SK-N-SH (cell line): ENCODE data around the gene ARHGAP21. TPM values are rescaled to one million over a fixed set of nuclear protein-coding genes. Genes with fewer than 3 reads are reported as not detected.

Experiments
- CTCF ChIA-PET: fragments of 300-600, 350-600 bp; formaldehyde crosslinking; extraction: SDS; loops from one replicate; lab custom pipeline; 2021; lab: Yijun Ruan, JAX
- POLR2A ChIA-PET: fragments of 350-600 bp; sonication (Branson Sonifier 250); formaldehyde crosslinking; extraction: SDS; loops from one replicate; lab custom pipeline; 2020; ENCODE audit warnings: antibody characterized with exemption, inconsistent platforms; lab: Yijun Ruan, JAX
- DNase-seq: peaks from one replicate; pipeline ENCODE4 v3.0.0; 2012
- H2AFZ ChIP-seq: fragments of 200-600 bp; sonication (generic); 2 replicates; pipeline ENCODE4 v1.8.1; 2016; ENCODE audit warnings: antibody characterized with exemption, mild to moderate bottlenecking, low read depth
- H3F3A ChIP-seq: fragments of 200-600 bp; sonication (generic); replicated peaks from 2 replicates; pipeline ENCODE3; 2016; ENCODE audit warnings: antibody characterized with exemption, mild to moderate bottlenecking; ENCODE audit not compliant: insufficient read depth
- H3K27ac ChIP-seq, 2 experiments: fragments of 200-500 bp in 1 of 2; fragments of 200-600 bp in 1 of 2; sonication (Bioruptor generic) in 1 of 2; sonication (generic), shearing (Covaris generic) in 1 of 2; 2 replicates each; pipeline versions ENCODE4 v1.5.1 to v1.6.1; 2014 to 2016; ENCODE audit warnings: low read depth in 2 of 2, inconsistent platforms in 1 of 2, low read length in 1 of 2, mild to moderate bottlenecking in 1 of 2, mixed read lengths in 1 of 2
- H3K27me3 ChIP-seq: fragments of 200-600 bp; sonication (generic), shearing (Covaris generic); 2 replicates; pipeline ENCODE4 v1.6.1; 2016; ENCODE audit warnings: mixed run types; ENCODE audit not compliant: insufficient read depth
- H3K36me3 ChIP-seq, 2 experiments: fragments of 200-500 bp in 1 of 2; fragments of 200-600 bp in 1 of 2; sonication (Bioruptor generic) in 1 of 2; sonication (generic) in 1 of 2; replicated peaks in 1 of 2; 2 replicates each; pipeline versions ENCODE3 to v1.5.1; 2014 to 2016; ENCODE audit warnings: low read length in 1 of 2, mild to moderate bottlenecking in 1 of 2; ENCODE audit not compliant: insufficient read depth in 2 of 2, control insufficient read depth in 1 of 2
- H3K4me1 ChIP-seq, 2 experiments: fragments of 200-500 bp in 1 of 2; fragments of 200-600 bp in 1 of 2; sonication (Bioruptor generic) in 1 of 2; sonication (generic), shearing (Covaris generic) in 1 of 2; 2 replicates each; pipeline versions ENCODE4 v1.5.1 to v1.6.1; 2014 to 2016; ENCODE audit warnings: low read depth in 1 of 2, low read length in 1 of 2, mixed run types in 1 of 2; ENCODE audit not compliant: insufficient read depth in 2 of 2, control insufficient read depth in 1 of 2
- H3K4me2 ChIP-seq: fragments of 200-600 bp; sonication (generic), shearing (Covaris generic); 2 replicates; pipeline ENCODE4 v1.6.1; 2017; ENCODE audit warnings: mixed run types
- H3K4me3 ChIP-seq, 2 experiments: fragments of 200-500 bp in 1 of 2; fragments of 200-600 bp in 1 of 2; sonication (Bioruptor generic) in 1 of 2; sonication (generic), shearing (Covaris generic) in 1 of 2; 2 replicates each; pipeline versions ENCODE4 v1.5.1 to v1.8.1; 2014 to 2016; ENCODE audit warnings: low read depth in 2 of 2, inconsistent platforms in 1 of 2, low read length in 1 of 2, mild to moderate bottlenecking in 1 of 2, mixed read lengths in 1 of 2, moderate library complexity in 1 of 2
- H3K79me2 ChIP-seq: fragments of 200-600 bp; sonication (generic); 2 replicates; pipeline ENCODE4 v1.8.1; 2017; ENCODE audit warnings: mild to moderate bottlenecking; ENCODE audit not compliant: insufficient read depth
- H3K9ac ChIP-seq: fragments of 200-600 bp; sonication (generic); 2 replicates; pipeline ENCODE4 v1.6.1; 2017; ENCODE audit warnings: mixed run types
- H3K9me2 ChIP-seq: fragments of 200-600 bp; sonication (generic); 2 replicates; pipeline ENCODE4 v1.6.1; 2017; ENCODE audit warnings: mixed run types
- H3K9me3 ChIP-seq: fragments of 200-600 bp; sonication (generic); 2 replicates; pipeline ENCODE4 v1.6.1; 2017; ENCODE audit warnings: mixed run types, mild to moderate bottlenecking, moderate library complexity
- H4K20me1 ChIP-seq: fragments of 200-600 bp; sonication (generic); 2 replicates; pipeline ENCODE4 v1.6.1; 2017; ENCODE audit warnings: mild to moderate bottlenecking, mixed run types; ENCODE audit not compliant: insufficient read depth
- EP300 ChIP-seq, 2 experiments: IDR thresholded peaks; 2 replicates each; pipeline versions ENCODE4 v1.4.0 to v1.6.1; 2012; ENCODE audit warnings: borderline replicate concordance in 1 of 2, low read depth in 1 of 2, low read length in 1 of 2
- FOXM1 ChIP-seq: IDR thresholded peaks from 2 replicates; pipeline ENCODE4 v1.4.0; 2012; ENCODE audit warnings: low read depth, mild to moderate bottlenecking
- GATA2 ChIP-seq: sonication (generic); formaldehyde crosslinking; IDR thresholded peaks from 2 replicates; pipeline ENCODE4 v1.5.0; 2020; ENCODE audit warnings: mild to moderate bottlenecking, missing genetic modification reagents
- IRF3 ChIP-seq: fragments of 150-350 bp; IDR thresholded peaks from 2 replicates; pipeline ENCODE4 v1.6.1; 2016; ENCODE audit warnings: mild to moderate bottlenecking, low read depth, low read length
- JUND ChIP-seq: IDR thresholded peaks from 2 replicates; pipeline ENCODE4 v1.4.0; 2012
- MEF2A ChIP-seq: IDR thresholded peaks from 2 replicates; pipeline ENCODE4 v1.4.0; 2012; ENCODE audit warnings: low read depth, borderline replicate concordance
- MXI1 ChIP-seq: IDR thresholded peaks from 2 replicates; pipeline ENCODE4 v1.6.1; 2012; ENCODE audit warnings: mild to moderate bottlenecking, low read depth, low read length, improper control_type of control experiment
- NFIC ChIP-seq: IDR thresholded peaks from 2 replicates; pipeline ENCODE4 v1.4.0; 2012; ENCODE audit warnings: borderline replicate concordance
- NRF1 ChIP-seq: IDR thresholded peaks from 2 replicates; pipeline ENCODE4 v1.6.1; 2012; ENCODE audit warnings: low read depth, mild to moderate bottlenecking, low read length
- RAD21 ChIP-seq: IDR thresholded peaks from 2 replicates; pipeline ENCODE4 v1.6.1; 2012; ENCODE audit warnings: mild to moderate bottlenecking, low read length
- RCOR1 ChIP-seq: fragments of 150-350 bp; IDR thresholded peaks from 2 replicates; pipeline ENCODE4 v1.6.1; 2017; ENCODE audit warnings: antibody characterized with exemption, low read length
- RFX5 ChIP-seq: IDR thresholded peaks from 2 replicates; pipeline ENCODE4 v1.6.1; 2012; ENCODE audit warnings: mild to moderate bottlenecking, improper control_type of control experiment, low read length
- SMC3 ChIP-seq: IDR thresholded peaks from 2 replicates; pipeline ENCODE4 v1.6.1; 2012; ENCODE audit warnings: low read depth, low read length, improper control_type of control experiment
- TAF1 ChIP-seq: IDR thresholded peaks from 2 replicates; pipeline ENCODE4 v1.6.1; 2012; ENCODE audit warnings: low read depth, mild to moderate bottlenecking, low read length, moderate library complexity, borderline replicate concordance
- TEAD4 ChIP-seq: IDR thresholded peaks from 2 replicates; pipeline ENCODE4 v1.4.0; 2012; ENCODE audit warnings: mild to moderate bottlenecking, borderline replicate concordance; ENCODE audit not compliant: insufficient read depth
- WGBS: methylation state at CpG from one replicate; pipeline ENCODE4 v1.1.6; 2017; ENCODE audit warnings: low lambda C conversion rate; 5-methylcytosine and 5-hydroxymethylcytosine counted together
- polyA plus RNA-seq, 3 experiments: library from polyadenylated mRNA; depleted of rRNA; stranded (reverse); fragments of >200 nt; gene quantifications; 2 replicates each; pipeline ENCODE4 v1.2.3, GENCODE V29; 2012
- TF ChIP-seq, protein P1 (sequence below): fragments of 200-600 bp; sonication (generic); IDR thresholded peaks from 2 replicates; pipeline ENCODE4 v1.6.1; 2017; ENCODE audit warnings: antibody characterized with exemption, mild to moderate bottlenecking, moderate library complexity

Gene ARHGAP21
- polyA plus RNA-seq, 1 of the 3 experiments (the other 2 are of a cell fraction), result 27.8 TPM

GRCh38 chr10:24697080-24697479, 26.6 kb downstream of the ARHGAP21 start (continued):
- TF ChIP-seq RAD21 (no peak), RCOR1 (no peak), MXI1 (no peak), TAF1 (no peak), NFIC (no peak), SMC3 (no peak), FOXM1 (no peak), NRF1 (no peak), RFX5 (no peak), JUND (no peak)

GRCh38 chr10:24695452-24695851, 28.2 kb downstream of the ARHGAP21 start:
- Histone ChIP-seq H4K20me1 (peaks cover 88% of the 10 kb centered on the region), H3K79me2 (peaks cover 99% of the 10 kb centered on the region), H3K4me1 (no peaks in the 10 kb centered on the region; a peak in 1 of 4 replicates), H3K9me2 (no peaks in the 10 kb centered on the region), H3K4me3 (no peak overlapping the region), H3K27ac (no peak overlapping the region), H3K36me3 (no peaks in the 10 kb centered on the region), H3K9ac (no peak overlapping the region), H2AFZ (no peak overlapping the region), H3K27me3 (no peaks in the 10 kb centered on the region), H3K9me3 (no peaks in the 10 kb centered on the region), H3F3A (peaks cover 5% of the 10 kb centered on the region), H3K4me2 (no peak overlapping the region)
- TF ChIP-seq FOXM1, result no peak
- no peak for TF ChIP-seq JUND
- TF ChIP-seq MEF2A, result no peak
- TF ChIP-seq, protein P1, sequence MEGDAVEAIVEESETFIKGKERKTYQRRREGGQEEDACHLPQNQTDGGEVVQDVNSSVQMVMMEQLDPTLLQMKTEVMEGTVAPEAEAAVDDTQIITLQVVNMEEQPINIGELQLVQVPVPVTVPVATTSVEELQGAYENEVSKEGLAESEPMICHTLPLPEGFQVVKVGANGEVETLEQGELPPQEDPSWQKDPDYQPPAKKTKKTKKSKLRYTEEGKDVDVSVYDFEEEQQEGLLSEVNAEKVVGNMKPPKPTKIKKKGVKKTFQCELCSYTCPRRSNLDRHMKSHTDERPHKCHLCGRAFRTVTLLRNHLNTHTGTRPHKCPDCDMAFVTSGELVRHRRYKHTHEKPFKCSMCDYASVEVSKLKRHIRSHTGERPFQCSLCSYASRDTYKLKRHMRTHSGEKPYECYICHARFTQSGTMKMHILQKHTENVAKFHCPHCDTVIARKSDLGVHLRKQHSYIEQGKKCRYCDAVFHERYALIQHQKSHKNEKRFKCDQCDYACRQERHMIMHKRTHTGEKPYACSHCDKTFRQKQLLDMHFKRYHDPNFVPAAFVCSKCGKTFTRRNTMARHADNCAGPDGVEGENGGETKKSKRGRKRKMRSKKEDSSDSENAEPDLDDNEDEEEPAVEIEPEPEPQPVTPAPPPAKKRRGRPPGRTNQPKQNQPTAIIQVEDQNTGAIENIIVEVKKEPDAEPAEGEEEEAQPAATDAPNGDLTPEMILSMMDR, result no peak
- TF ChIP-seq IRF3, result no peak
- TF ChIP-seq GATA2, result no peak
- no peak for TF ChIP-seq TEAD4
- no peak for TF ChIP-seq EP300 (IDR thresholded peaks at IDR 0.05; ENCODE audit: borderline replicate concordance in 1 of 2, low read depth in 1 of 2, low read length in 1 of 2)
- POLR2A ChIA-PET, result no interaction called here
- no peak for DNase-seq
- CTCF ChIA-PET, result interaction anchor here (1.3 kb wide), 1 partner anchor 55 kb away, joined by 3 read pairs; no protein-coding TSS in a partner anchor
- 91% methylated on average over 3 of the region's 3 CpGs for WGBS
